Kidney glomerular epithelial cell (primary cell): ENCODE measurements around the gene CPLX1.
"Not testable (repeated sequence)": the region's sequence is repeated elsewhere in the genome, so short reads cannot be mapped to it uniquely, and the experiment has no call there.

Experiments used
- DNase-seq: peaks from one replicate; lab custom pipeline; 2025; lab: John Stamatoyannopoulos, UW

Gene CPLX1

GRCh38 chr4:819401-820229, 6.3 kb downstream of the CPLX1 start:
- no peak for DNase-seq

- no peak for DNase-seq
These were observed 7.6 kb downstream of the CPLX1 start for GRCh38 chr4:818106-818921.

- DNase-seq, result peak; percentile 17
These were observed 10.3 kb downstream of the CPLX1 start for GRCh38 chr4:815464-816146.

- no peak for DNase-seq
These were observed 11.5 kb downstream of the CPLX1 start for GRCh38 chr4:814312-814850.

GRCh38 chr4:813900-814299, 12.0 kb downstream of the CPLX1 start:
- no peak for DNase-seq

GRCh38 chr4:808860-809570, 16.9 kb downstream of the CPLX1 start:
- DNase-seq, result no peak

- DNase-seq, result no peak
These were observed 18.1 kb downstream of the CPLX1 start for GRCh38 chr4:807792-808191.

- not testable (repeated sequence) for DNase-seq
These were observed 18.9 kb downstream of the CPLX1 start for GRCh38 chr4:806979-807378.

GRCh38 chr4:804804-805203, 21.1 kb downstream of the CPLX1 start:
- DNase-seq, result no peak

GRCh38 chr4:803884-804283, 22.0 kb downstream of the CPLX1 start:
- DNase-seq, result no peak

- no peak for DNase-seq
These were observed 24.3 kb downstream of the CPLX1 start for GRCh38 chr4:801436-802124.

- DNase-seq, result no peak
These were observed 28.9 kb downstream of the CPLX1 start for GRCh38 chr4:797066-797465.

- DNase-seq, result no peak
These were observed 29.7 kb downstream of the CPLX1 start for GRCh38 chr4:796206-796605.

- DNase-seq, result no peak
These were observed 30.2 kb downstream of the CPLX1 start for GRCh38 chr4:795726-796119.

GRCh38 chr4:794900-795725, 30.8 kb downstream of the CPLX1 start:
- DNase-seq, result no peak

GRCh38 chr4:793941-794621, 31.8 kb downstream of the CPLX1 start:
- no peak for DNase-seq

GRCh38 chr4:793093-793861, 32.7 kb downstream of the CPLX1 start:
- DNase-seq, result no peak

- DNase-seq, result no peak
These were observed 33.3 kb downstream of the CPLX1 start for GRCh38 chr4:792626-793092.
